ENCODE measurements around the gene C18orf32. TPM values are rescaled to one million over a fixed set of nuclear protein-coding genes. Genes with fewer than 3 reads are reported as not detected.
A peak's percentile ranks its signal among the peaks of the same experiment; 100 is the strongest.
"Not testable (repeated sequence)": the region's sequence is repeated elsewhere in the genome, so short reads cannot be mapped to it uniquely, and the experiment has no call there.

The C18orf32 gene
- total RNA-seq, 1 donor from 2014 or later = 9.0 TPM

GRCh38 chr18:49481317-49481716, 5.7 kb downstream of the C18orf32 start:
- FAIRE-seq (no peak), DNase-seq (ENCODE audit: low read depth) (no peak)
- no peaks in the 10 kb centered on the region for H3K27me3 ChIP-seq (ENCODE audit: control insufficient read depth, insufficient read depth, low read length)
- peaks cover 3% of the 10 kb centered on the region for H3K36me3 ChIP-seq (ENCODE audit: control insufficient read depth, insufficient read depth, low read length)
- no peak overlapping the region for H3K4me3 ChIP-seq (ENCODE audit: low read depth, low read length)
- TF ChIP-seq, protein P1, sequence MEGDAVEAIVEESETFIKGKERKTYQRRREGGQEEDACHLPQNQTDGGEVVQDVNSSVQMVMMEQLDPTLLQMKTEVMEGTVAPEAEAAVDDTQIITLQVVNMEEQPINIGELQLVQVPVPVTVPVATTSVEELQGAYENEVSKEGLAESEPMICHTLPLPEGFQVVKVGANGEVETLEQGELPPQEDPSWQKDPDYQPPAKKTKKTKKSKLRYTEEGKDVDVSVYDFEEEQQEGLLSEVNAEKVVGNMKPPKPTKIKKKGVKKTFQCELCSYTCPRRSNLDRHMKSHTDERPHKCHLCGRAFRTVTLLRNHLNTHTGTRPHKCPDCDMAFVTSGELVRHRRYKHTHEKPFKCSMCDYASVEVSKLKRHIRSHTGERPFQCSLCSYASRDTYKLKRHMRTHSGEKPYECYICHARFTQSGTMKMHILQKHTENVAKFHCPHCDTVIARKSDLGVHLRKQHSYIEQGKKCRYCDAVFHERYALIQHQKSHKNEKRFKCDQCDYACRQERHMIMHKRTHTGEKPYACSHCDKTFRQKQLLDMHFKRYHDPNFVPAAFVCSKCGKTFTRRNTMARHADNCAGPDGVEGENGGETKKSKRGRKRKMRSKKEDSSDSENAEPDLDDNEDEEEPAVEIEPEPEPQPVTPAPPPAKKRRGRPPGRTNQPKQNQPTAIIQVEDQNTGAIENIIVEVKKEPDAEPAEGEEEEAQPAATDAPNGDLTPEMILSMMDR (IDR thresholded peaks at IDR 0.05; ENCODE audit: insufficient read depth, low read length, severe bottlenecking) = no peak

DNA sequence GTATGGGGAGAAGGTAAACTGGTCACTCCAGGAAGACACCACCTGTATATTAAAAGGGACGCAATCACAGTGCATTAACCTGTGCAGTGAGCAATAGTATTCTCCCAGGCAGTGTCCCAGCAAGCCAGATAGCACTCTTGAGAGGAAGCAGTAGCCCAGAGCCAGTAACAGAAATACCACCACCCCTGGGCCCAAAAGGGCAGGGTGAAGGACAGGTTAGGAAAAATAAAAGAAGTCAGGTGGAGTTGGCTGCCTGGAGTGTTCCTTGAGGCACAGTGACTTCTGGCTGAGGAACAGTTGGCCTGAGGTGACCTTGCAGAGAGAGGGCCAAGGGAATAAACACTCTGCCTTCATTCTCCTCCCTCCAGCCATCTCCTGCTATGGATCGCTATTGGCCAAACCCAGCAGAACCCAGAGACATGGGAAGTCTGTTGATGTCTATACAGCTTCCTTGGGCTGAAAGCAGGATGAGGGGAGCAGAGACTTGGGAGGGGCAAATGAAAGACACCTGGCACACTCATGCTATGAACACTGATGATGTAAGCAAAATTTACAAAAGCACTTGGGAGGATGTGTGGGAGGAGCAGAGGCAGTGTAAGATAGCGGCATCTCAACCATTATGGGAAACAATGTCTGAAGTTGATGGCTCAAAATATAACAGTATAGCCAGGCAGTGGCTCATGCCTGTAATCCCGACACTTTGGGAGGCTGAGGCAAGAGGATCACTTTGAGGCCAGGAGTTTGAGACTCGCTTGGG, 7.5 kb downstream of the C18orf32 start:
- H3K27me3 ChIP-seq (ENCODE audit: control insufficient read depth, insufficient read depth, low read length) = no peaks in the 10 kb centered on the region
- DNase-seq (ENCODE audit: low read depth) = no peak
- H3K36me3 ChIP-seq (ENCODE audit: control insufficient read depth, insufficient read depth, low read length) = peaks cover 3% of the 10 kb centered on the region
- TF ChIP-seq, protein P1 (IDR thresholded peaks at IDR 0.05; ENCODE audit: insufficient read depth, low read length, severe bottlenecking) = no peak
- peak; percentile 32 for FAIRE-seq
- no peak overlapping the region for H3K4me3 ChIP-seq (ENCODE audit: low read depth, low read length)

- TF ChIP-seq, protein P1 (IDR thresholded peaks at IDR 0.05; ENCODE audit: insufficient read depth, low read length, severe bottlenecking) = no peak
- Histone ChIP-seq H3K4me3 (ENCODE audit: low read depth, low read length) (no peak overlapping the region), H3K36me3 (ENCODE audit: control insufficient read depth, insufficient read depth, low read length) (peaks cover 2% of the 10 kb centered on the region), H3K27me3 (ENCODE audit: control insufficient read depth, insufficient read depth, low read length) (no peaks in the 10 kb centered on the region)
- peak; percentile 68 for DNase-seq (ENCODE audit: low read depth)
- FAIRE-seq = no peak
Observed at GRCh38 chr18:49476664-49477411, 10.2 kb downstream of the C18orf32 start.

DNA sequence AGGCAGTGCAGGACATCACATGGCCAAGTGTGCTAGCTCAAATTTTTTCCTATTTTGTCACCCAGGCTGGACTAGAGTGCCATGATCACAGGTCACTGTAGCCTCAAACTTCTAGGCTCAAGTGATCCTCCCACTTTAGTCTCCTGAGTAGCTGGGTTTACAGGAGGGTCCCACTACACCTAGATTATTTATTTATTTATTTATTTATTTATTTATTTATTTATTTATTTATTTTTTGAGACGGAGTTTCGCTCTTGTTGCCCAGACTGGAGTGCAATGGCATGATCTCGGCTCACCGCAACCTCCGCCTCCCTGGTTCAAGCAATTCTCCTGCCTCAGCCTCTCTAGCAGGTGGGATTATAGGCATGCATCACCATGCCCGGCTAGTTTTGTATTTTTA, 12.1 kb downstream of the C18orf32 start:
- not testable (repeated sequence) for DNase-seq (ENCODE audit: low read depth); H3K36me3 ChIP-seq (ENCODE audit: control insufficient read depth, insufficient read depth, low read length); FAIRE-seq; H3K27me3 ChIP-seq (ENCODE audit: control insufficient read depth, insufficient read depth, low read length); H3K4me3 ChIP-seq (ENCODE audit: low read depth, low read length)

GRCh38 chr18:49473721-49474120, 13.3 kb downstream of the C18orf32 start:
- Histone ChIP-seq H3K36me3 (ENCODE audit: control insufficient read depth, insufficient read depth, low read length) (no peaks in the 10 kb centered on the region), H3K4me3 (ENCODE audit: low read depth, low read length) (no peak overlapping the region), H3K27me3 (ENCODE audit: control insufficient read depth, insufficient read depth, low read length) (no peaks in the 10 kb centered on the region)
- DNase-seq (ENCODE audit: low read depth) (no peak), FAIRE-seq (no peak)
- TF ChIP-seq, protein P1 (IDR thresholded peaks at IDR 0.05; ENCODE audit: insufficient read depth, low read length, severe bottlenecking) = no peak

DNA sequence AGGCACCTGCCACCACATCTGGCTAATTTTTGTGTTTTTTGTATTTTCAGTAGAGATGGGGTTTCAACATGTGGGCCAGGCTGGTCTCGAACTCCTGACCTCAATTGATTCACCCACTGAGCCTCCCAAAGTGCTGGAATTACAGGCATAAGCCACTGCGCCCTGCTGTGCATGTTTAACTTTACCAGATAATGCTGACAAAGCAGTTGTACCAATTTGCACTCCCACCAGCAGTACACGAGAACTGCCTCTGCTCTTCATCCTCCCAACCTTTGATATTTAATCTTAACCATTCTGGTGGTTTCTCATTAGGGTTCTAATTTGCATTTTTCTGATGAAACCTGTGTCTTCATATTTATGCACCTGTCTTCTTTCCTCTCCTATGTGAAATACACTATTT, 14.6 kb downstream of the C18orf32 start:
- H3K4me3 ChIP-seq (ENCODE audit: low read depth, low read length) = no peak overlapping the region
- FAIRE-seq (no peak), DNase-seq (ENCODE audit: low read depth) (no peak)
- TF ChIP-seq, protein P1 (IDR thresholded peaks at IDR 0.05; ENCODE audit: insufficient read depth, low read length, severe bottlenecking) = no peak
- H3K27me3 ChIP-seq (ENCODE audit: control insufficient read depth, insufficient read depth, low read length) = no peaks in the 10 kb centered on the region
- H3K36me3 ChIP-seq (ENCODE audit: control insufficient read depth, insufficient read depth, low read length) = no peaks in the 10 kb centered on the region

Measured in bronchial epithelial cell (primary cell).